SHP77 (cell line): ENCODE measurements around the gene SLC7A4.
"Not testable (repeated sequence)": the region's sequence is repeated elsewhere in the genome, so short reads cannot be mapped to it uniquely, and the experiment has no call there.

Experiments
- DNase-seq, 2 experiments: peaks; one replicate each; lab custom pipeline; 2025; lab: John Stamatoyannopoulos, UW

SLC7A4 gene, protein sequence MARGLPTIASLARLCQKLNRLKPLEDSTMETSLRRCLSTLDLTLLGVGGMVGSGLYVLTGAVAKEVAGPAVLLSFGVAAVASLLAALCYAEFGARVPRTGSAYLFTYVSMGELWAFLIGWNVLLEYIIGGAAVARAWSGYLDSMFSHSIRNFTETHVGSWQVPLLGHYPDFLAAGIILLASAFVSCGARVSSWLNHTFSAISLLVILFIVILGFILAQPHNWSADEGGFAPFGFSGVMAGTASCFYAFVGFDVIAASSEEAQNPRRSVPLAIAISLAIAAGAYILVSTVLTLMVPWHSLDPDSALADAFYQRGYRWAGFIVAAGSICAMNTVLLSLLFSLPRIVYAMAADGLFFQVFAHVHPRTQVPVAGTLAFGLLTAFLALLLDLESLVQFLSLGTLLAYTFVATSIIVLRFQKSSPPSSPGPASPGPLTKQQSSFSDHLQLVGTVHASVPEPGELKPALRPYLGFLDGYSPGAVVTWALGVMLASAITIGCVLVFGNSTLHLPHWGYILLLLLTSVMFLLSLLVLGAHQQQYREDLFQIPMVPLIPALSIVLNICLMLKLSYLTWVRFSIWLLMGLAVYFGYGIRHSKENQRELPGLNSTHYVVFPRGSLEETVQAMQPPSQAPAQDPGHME

GRCh38 chr22:21032037-21032867 lies at the start of gene SLC7A4:
Gene SLC7A4, minus strand, starts transcription at chr22:21032561. Its CDS starts 749 bp downstream, at chr22:21031812.
- DNase-seq = no peak

- no peak for DNase-seq
Observed at GRCh38 chr22:21080435-21081137, 48.2 kb upstream of the SLC7A4 start.

GRCh38 chr22:21079493-21079892 lies 47.1 kb upstream of the SLC7A4 start:
- no peak for DNase-seq

DNA sequence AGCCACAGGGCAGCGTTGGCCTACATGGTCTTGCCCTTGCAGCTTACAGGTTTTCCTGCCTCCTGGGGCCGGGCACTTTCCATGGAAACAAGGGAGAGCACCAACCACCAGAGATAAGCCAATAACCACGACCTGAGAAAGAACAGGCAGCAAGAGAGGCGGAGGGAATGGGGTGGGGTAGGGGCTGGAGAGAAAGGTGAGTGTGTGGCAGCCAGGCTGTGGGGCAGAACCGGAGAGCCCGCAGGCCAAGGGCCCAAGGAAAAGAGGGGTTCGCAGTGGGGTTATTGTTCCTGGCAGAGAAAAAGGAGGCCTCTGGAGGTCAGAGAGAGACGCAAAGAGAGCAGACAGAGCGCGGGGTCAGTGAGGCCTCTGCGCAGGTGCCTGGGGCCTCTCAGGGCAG lies 46.6 kb upstream of the SLC7A4 start:
- no peak for DNase-seq

GRCh38 chr22:21077884-21078508 lies 45.6 kb upstream of the SLC7A4 start:
- no peak for DNase-seq

DNA sequence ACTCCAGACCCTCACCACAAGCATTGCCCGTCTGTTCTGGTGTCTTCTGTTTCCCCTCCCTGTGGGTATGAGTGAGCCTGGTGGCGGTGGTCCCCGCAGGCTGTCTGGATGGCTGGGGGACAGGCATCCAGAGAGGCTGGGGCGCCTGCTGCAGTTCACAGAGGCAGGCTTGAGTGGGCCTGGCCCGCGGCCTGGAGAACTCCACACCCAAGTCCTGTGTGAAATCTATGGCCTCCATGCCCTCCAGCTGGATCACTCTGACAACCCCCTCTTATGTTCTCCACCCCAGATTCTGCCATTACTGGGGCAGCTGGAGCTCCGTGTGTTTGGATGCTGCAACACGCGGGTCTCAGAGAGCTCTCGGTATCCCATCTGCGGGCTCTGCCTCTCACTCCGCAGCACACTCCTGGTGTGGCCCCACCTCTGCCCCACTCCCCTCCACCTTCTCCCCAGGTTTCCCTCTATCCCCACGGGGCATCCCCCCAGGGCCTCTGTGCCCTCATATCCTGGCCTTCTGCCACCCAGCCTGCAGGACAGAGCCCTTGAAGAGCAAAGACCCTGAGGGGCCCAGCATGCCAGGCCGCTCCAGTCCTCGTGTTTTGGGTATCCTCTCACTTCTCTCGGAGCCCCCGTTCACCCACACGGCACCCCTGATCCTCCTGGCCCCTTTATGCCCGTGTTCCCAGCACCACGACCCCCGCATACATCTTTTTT lies 44.7 kb upstream of the SLC7A4 start:
- no peak for DNase-seq

DNA sequence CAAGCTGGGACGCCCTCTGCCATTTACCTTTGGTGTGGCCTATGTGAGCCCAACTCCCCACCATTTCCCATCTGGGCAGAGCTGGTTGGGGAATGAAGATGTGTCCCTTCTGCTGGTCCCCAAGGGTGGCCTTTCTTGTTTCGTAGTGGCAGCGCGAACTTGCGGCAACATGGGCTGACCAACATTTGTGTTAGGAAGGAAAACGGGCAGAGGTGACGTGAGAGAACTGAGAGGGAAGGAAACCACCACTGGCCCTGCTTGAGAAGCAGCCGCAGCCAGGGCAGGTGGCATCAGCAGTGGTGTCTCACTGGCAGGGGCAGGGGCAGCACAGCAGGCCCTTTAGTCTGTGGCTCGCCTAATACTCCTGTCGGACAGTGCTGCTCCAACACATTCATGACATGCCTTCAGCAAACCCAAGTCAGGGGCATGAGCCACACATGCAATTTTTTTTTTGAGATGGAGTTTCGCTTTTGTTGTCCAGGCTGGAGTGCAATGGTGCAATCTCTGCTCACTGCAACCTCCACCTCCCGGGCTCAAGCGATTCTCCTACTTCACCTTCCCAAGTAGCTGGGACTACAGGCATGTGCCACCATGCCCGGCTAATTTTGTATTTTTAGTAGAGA lies 43.3 kb upstream of the SLC7A4 start:
- no peak for DNase-seq

DNA sequence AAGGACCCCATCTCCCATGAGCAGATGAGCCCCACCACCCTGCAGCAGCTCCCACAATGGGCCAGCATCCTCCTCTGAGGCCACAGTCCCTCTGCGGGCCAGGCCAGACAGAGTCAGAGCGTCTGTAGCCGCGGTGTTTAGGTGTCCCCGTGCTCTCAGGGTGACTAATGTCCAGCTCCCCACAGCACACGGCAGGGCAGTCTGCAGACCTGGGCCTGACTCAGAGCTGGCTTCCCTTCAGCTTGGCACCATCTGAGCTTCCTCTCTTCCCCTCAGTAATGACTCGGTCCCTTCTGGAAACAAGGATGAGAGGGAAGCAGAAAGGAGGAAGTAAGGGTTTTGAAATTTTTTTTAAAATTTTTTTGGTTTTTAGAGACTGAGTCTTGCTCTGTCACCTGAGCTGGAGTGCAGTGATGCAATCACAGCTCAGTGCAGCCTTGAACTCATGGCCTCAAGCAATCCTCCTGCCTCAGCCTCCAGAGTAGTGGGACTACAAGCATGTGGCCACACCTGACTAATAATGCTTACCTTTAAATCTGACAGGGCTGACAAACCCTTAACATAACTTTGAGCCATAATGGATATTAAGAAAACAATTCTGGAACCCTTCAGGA lies 41.8 kb upstream of the SLC7A4 start:
- no peak for DNase-seq

DNA sequence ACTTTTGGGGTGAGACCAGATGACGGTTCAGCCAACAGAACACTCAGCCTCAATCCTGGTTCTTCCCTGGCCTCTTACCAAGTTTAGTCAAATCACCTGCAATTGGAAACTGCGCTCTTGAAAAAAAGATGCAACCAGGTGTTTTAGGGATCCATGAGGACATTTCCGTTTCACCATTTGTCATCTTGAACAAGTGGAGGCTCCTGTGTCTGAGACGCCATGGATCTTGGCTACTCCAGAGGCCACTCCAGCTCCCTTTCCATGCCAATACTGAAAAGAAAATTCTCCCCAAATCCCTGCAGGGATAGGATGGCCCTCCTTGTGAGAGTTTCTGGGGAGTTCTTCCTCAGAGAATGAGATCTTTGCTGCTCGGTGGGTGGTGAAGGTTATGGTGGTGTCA lies 41.1 kb upstream of the SLC7A4 start:
- no peak for DNase-seq

- DNase-seq = no peak
Observed at GRCh38 chr22:21073023-21073422, 40.7 kb upstream of the SLC7A4 start.

DNA sequence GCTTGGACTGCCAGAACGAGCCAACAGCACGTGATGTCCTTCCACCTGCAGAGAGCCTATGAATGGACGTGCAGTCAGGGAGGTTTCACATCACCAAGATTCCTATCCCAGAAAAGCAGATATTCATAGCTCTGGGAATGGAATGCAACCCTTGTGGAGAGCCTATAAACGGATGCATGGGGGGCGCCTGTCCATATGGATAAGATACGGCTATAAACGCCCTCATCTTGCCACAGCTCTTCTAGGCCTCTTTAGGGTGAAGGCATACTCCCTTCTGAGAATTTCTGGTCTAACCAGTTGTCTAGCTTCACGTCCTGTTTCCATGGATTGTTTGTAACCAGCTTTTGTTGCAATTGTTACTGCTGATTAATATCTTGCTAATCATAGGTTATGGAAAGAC lies 39.4 kb upstream of the SLC7A4 start:
- not testable (repeated sequence) for DNase-seq

DNA sequence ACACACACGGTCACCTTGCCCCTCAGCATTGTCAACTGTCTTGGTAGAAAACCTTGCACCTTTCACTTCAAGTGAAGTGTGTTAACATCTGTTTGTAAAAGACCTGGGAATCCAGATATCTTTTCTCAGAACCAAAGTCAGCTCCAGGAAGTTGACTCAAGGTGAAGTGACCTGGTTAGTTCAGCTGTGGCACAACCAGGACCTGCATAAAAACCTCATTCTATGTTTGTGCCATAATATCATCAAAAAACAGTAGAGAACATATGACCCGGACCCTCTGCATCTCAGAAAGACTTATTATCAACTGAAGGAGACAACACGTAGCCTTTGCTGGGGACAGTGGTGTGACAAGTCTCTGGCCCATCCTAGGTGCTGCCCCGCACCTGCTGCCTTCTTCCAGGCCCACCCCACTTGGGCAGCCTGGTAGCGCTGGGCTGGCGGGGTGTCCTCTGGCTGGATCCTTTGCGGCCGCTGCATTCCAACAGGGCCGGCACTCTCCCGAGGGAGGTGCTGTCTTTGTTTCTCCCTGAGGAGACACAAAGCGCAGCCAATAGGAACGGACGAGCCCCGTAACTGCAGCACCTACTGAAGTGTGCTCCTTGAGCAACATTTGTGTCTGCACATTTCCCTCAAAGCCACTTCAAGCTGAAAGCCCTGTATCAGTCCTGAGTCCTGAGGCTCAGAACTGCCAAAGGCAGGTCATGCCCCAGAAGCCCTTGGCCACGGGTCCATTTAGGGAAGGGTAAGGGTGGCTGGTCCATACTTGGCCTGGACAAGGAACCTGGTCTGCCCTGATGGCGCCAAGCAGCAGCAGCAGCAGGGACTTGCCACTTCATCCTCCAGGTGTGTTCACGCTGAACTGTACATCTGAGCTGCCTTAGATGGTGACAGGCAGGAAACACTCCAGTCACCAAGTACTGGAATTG lies 38.6 kb upstream of the SLC7A4 start:
- DNase-seq = no peak

DNA sequence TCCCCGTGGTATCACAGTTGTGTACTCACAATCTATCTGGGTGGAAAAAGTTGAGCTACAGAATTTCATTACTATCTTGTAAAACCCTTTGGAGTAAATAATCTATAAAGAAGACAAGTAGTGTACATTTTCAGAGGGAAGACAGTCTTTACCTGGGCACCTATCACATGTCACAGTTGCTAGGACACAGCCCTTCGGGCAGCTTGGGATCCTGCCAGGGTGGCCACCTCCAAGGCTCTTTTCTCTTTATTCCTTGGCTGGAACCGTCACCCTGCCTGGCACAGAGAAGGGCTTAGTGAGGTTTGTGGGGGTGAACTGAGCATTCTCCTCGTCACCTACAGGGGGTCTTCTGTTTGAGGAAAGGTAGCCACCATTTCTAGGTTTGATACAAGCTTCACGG lies 37.0 kb upstream of the SLC7A4 start:
- DNase-seq = no peak

DNA sequence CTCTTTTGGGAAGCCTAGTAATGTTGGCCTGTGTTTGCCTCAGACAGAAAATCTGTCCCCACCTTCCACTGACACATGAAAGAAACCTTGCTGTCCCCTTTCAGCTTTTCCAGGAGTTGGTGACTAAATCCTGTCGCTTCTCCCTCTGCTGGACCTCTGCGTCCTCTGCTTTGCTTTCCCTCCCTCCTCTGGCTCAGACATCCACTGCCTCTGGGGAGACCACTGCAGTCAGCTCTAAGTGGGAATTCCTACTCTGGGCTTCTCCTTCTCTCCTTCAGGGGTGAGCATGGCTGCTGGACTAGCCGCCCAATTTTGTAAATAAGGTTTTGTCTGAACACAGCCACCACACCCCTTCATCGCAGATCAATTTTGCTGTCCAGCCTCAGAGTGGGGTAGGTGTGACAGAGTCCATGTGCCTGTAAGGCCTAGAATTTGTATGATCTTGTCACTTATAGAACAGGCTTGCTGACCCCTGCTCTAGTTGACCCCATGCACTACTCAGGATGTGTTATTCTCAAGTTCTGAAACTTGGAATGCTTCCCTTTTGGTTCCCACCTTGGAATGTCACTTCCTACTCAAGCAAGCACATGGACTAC lies 36.4 kb upstream of the SLC7A4 start:
- no peak for DNase-seq

DNA sequence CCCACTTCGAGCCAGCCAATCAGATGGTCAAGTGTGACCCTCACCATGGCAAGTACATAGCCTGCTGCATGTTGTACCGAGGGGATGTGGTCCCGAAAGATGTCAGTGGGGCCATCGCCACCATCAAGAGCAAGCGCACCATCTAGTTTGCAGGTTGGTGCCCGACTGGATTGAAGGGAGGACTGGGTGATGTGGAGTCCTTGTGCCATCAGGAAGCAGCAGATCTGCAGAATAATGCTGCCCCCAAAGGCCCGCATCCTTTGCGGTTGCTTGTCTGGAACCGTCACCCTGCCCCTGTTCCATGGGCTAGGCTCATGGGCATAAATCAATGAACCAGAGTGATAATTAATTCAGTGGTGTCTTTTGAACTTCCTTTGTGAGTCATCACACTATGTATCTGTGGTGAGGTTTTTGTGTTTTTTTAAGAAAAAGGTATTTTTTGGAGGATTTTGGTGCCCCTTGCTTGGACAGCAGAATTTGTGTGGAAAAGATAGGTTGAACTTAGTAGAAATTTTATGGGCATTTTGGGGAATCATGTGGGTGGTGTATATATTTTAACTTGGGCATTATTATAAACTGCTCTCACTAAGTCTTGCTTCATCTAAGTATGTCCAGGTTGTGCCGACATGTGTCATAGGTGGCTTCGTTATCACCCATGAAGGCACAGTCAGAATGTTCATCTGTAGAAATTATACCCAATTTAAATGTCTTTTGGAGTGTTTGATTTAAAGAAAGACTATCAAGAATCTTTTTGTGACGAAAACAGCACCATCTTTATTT lies 35.7 kb upstream of the SLC7A4 start:
- no peak for DNase-seq

GRCh38 chr22:21067075-21067900 lies 34.9 kb upstream of the SLC7A4 start:
- DNase-seq = no peak
